HEK293 (cell line): Measurements from ENCODE around the gene LMF1.

Experiments used
- CTCF ChIA-PET: fragments of 350-600 bp; formaldehyde crosslinking; extraction: SDS; loops from one replicate; lab custom pipeline; 2021; ENCODE audit warnings: antibody characterized with exemption; lab: Yijun Ruan, JAX
- POLR2A ChIA-PET: fragments of 300-600 bp; formaldehyde crosslinking; extraction: SDS; loops from one replicate; lab custom pipeline; 2020; ENCODE audit warnings: antibody characterized with exemption, inconsistent platforms; lab: Yijun Ruan, JAX
- H3K27ac ChIP-seq: fragments of 200-500 bp; sonication (Bioruptor generic); 2 replicates; pipeline ENCODE4 v1.5.1; 2014; ENCODE audit warnings: low read depth, low read length, control low read depth, inconsistent platforms; ENCODE audit errors: extremely low read depth
- H3K36me3 ChIP-seq, 2 experiments: fragments of 200-500 bp in 1 of 2; sonication (Bioruptor generic) in 1 of 2; 1 replicate in 1 of 2; 2 replicates in 1 of 2; pipeline ENCODE4 v1.5.1; 2014 to 2017; ENCODE audit warnings: inconsistent platforms in 2 of 2, low read length in 2 of 2; ENCODE audit not compliant: control insufficient read depth in 2 of 2, insufficient read depth in 1 of 2
- H3K4me1 ChIP-seq: fragments of 200-500 bp; sonication (Bioruptor generic); 2 replicates; pipeline ENCODE4 v1.5.1; 2014; ENCODE audit warnings: mild to moderate bottlenecking, low read length, inconsistent platforms; ENCODE audit not compliant: control insufficient read depth, insufficient read depth
- H3K4me3 ChIP-seq: 2 replicates; pipeline ENCODE4 v1.5.1; 2011; ENCODE audit warnings: low read depth, mild to moderate bottlenecking, control low read depth, low read length, moderate library complexity
- H3K9me3 ChIP-seq: fragments of 200-500 bp; sonication (Bioruptor generic); 2 replicates; pipeline ENCODE4 v1.5.1; 2014; ENCODE audit warnings: low read depth, low read length, inconsistent platforms; ENCODE audit not compliant: control insufficient read depth, insufficient read depth
- HOXC10 ChIP-seq: sonication (generic); formaldehyde crosslinking; IDR thresholded peaks from 2 replicates; pipeline ENCODE4 v1.8.1; 2023; ENCODE audit warnings: mild to moderate bottlenecking, missing genetic modification reagents
- IKZF3 ChIP-seq: fragments of 450-650 bp; IDR thresholded peaks from 2 replicates; pipeline ENCODE4 v1.5.0; 2018; ENCODE audit warnings: missing biosample characterization, mild to moderate bottlenecking, missing genetic modification characterization, moderate library complexity
- KLF9 ChIP-seq: fragments of 450-650 bp; formaldehyde crosslinking; IDR thresholded peaks from 2 replicates; pipeline ENCODE4 v1.5.1; 2016; ENCODE audit warnings: missing biosample characterization, missing genetic modification characterization, low read depth
- REPIN1 ChIP-seq: fragments of 450-650 bp; formaldehyde crosslinking; IDR thresholded peaks from 2 replicates; pipeline ENCODE4 v1.5.1; 2017; ENCODE audit warnings: missing biosample characterization, missing genetic modification characterization, low read depth
- SCRT2 ChIP-seq: fragments of 450-650 bp; formaldehyde crosslinking; IDR thresholded peaks from 2 replicates; pipeline ENCODE4 v1.5.1; 2016; ENCODE audit warnings: missing biosample characterization, missing genetic modification characterization
- ZNF138 ChIP-seq: fragments of 450-650 bp; formaldehyde crosslinking; IDR thresholded peaks from 2 replicates; pipeline ENCODE4 v1.5.1; 2016; ENCODE audit warnings: missing biosample characterization, missing genetic modification characterization, borderline replicate concordance
- ZNF140 ChIP-seq: fragments of 450-650 bp; formaldehyde crosslinking; IDR thresholded peaks from 2 replicates; pipeline ENCODE4 v1.5.1; 2016; ENCODE audit warnings: missing biosample characterization, missing genetic modification characterization
- ZNF169 ChIP-seq: fragments of 450-650 bp; formaldehyde crosslinking; IDR thresholded peaks from 2 replicates; pipeline ENCODE4 v1.5.1; 2016; ENCODE audit warnings: missing biosample characterization, missing genetic modification characterization
- ZNF175 ChIP-seq: fragments of 450-650 bp; formaldehyde crosslinking; IDR thresholded peaks from 2 replicates; pipeline ENCODE4 v1.5.1; 2016; ENCODE audit warnings: missing biosample characterization, missing genetic modification characterization
- ZNF202 ChIP-seq: fragments of 450-650 bp; formaldehyde crosslinking; IDR thresholded peaks from 2 replicates; pipeline ENCODE4 v1.5.1; 2016; ENCODE audit warnings: missing biosample characterization, missing genetic modification characterization, borderline replicate concordance
- ZNF292 ChIP-seq: fragments of 450-650 bp; formaldehyde crosslinking; IDR thresholded peaks from 2 replicates; pipeline ENCODE4 v1.5.1; 2016; ENCODE audit warnings: low read depth, missing biosample characterization, missing genetic modification characterization, borderline replicate concordance
- ZNF501 ChIP-seq: fragments of 450-650 bp; formaldehyde crosslinking; IDR thresholded peaks from 2 replicates; pipeline ENCODE4 v1.5.1; 2016; ENCODE audit warnings: missing biosample characterization, missing genetic modification characterization
- ZNF510 ChIP-seq: fragments of 450-650 bp; formaldehyde crosslinking; IDR thresholded peaks from 2 replicates; pipeline ENCODE4 v1.5.1; 2018; ENCODE audit warnings: mild to moderate bottlenecking, missing genetic modification characterization, missing biosample characterization; ENCODE audit not compliant: insufficient replicate concordance
- ZNF530 ChIP-seq: fragments of 450-650 bp; formaldehyde crosslinking; IDR thresholded peaks from 2 replicates; pipeline ENCODE4 v1.5.1; 2016; ENCODE audit warnings: low read depth, missing biosample characterization, missing genetic modification characterization
- ZNF549 ChIP-seq: fragments of 450-650 bp; IDR thresholded peaks from 2 replicates; pipeline ENCODE4 v1.5.1; 2018; ENCODE audit warnings: missing biosample characterization, missing genetic modification characterization, mild to moderate bottlenecking, inconsistent platforms, moderate library complexity
- ZNF555 ChIP-seq: fragments of 450-650 bp; formaldehyde crosslinking; conservative IDR thresholded peaks from 2 replicates; pipeline ENCODE4 v1.5.1; 2017; ENCODE audit warnings: missing biosample characterization, mild to moderate bottlenecking, missing genetic modification characterization, inconsistent platforms
- ZNF560 ChIP-seq: fragments of 450-650 bp; formaldehyde crosslinking; IDR thresholded peaks from 2 replicates; pipeline ENCODE4 v1.5.1; 2017; ENCODE audit warnings: missing biosample characterization, missing genetic modification characterization, borderline replicate concordance
- ZNF624 ChIP-seq: fragments of 450-650 bp; formaldehyde crosslinking; IDR thresholded peaks from 2 replicates; pipeline ENCODE4 v1.5.1; 2017; ENCODE audit warnings: missing biosample characterization, missing genetic modification characterization
- ZNF660 ChIP-seq: fragments of 450-650 bp; IDR thresholded peaks from 2 replicates; pipeline ENCODE4 v1.5.1; 2018; ENCODE audit warnings: missing biosample characterization, mild to moderate bottlenecking, missing genetic modification characterization
- ZNF664 ChIP-seq: fragments of 450-650 bp; formaldehyde crosslinking; IDR thresholded peaks from 2 replicates; pipeline ENCODE4 v1.5.1; 2016; ENCODE audit warnings: missing biosample characterization, missing genetic modification characterization
- ZSCAN23 ChIP-seq: fragments of 450-650 bp; formaldehyde crosslinking; IDR thresholded peaks from 2 replicates; pipeline ENCODE4 v1.5.1; 2016; ENCODE audit warnings: missing biosample characterization, missing genetic modification characterization
- ZSCAN30 ChIP-seq: fragments of 450-650 bp; IDR thresholded peaks from 2 replicates; pipeline ENCODE4 v1.5.1; 2018; ENCODE audit warnings: missing biosample characterization, mild to moderate bottlenecking, missing genetic modification characterization, moderate library complexity
- TF ChIP-seq, protein P1 (sequence below): fragments of 450-650 bp; formaldehyde crosslinking; IDR thresholded peaks from 2 replicates; pipeline ENCODE4 v1.5.1; 2016; ENCODE audit warnings: missing biosample characterization, missing genetic modification characterization
- TF ChIP-seq, protein P2 (sequence below): fragments of 450-650 bp; formaldehyde crosslinking; IDR thresholded peaks from 2 replicates; pipeline ENCODE4 v1.5.0; 2017; ENCODE audit warnings: missing biosample characterization, missing genetic modification characterization, borderline replicate concordance
- TF ChIP-seq, protein P3 (sequence below): fragments of 450-650 bp; formaldehyde crosslinking; IDR thresholded peaks from 2 replicates; pipeline ENCODE4 v1.5.1; 2016; ENCODE audit warnings: missing biosample characterization, missing genetic modification characterization
- TF ChIP-seq, protein P4 (sequence below): fragments of 450-650 bp; formaldehyde crosslinking; IDR thresholded peaks from 2 replicates; pipeline ENCODE4 v1.5.1; 2016; ENCODE audit warnings: missing biosample characterization, missing genetic modification characterization

The LMF1 gene

DNA sequence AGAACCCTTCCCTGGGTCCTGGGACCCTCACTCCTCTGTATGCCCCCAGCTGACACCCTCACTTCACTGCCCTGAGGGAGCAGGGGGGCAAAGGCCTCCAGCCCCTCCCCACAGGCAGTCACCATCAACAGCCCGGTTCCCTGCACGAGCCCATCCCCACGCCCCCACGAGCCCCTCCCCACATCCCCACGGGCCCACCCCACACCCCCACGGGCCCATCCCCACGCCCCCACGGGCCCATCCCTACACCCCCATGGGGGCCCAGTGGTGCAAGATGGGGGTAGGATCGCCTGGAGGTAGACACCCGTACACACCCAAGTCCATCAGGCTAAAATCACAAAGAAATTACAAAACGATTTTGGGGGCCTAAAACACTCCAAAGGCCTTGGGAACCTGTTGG is 42.3 kb downstream of the LMF1 start:
- POLR2A ChIA-PET: no interaction called here
- TF ChIP-seq ZNF660 (tag by site-specific recombination) (no peak), REPIN1 (no peak), ZNF555 (tag by site-specific recombination) (no peak), ZNF501 (tag by site-specific recombination) (no peak), ZNF624 (tag by site-specific recombination) (no peak), SCRT2 (no peak), ZNF560 (tag by site-specific recombination) (no peak), ZNF140 (tag by site-specific recombination) (no peak), ZNF549 (tag by site-specific recombination) (no peak), ZNF138 (tag by site-specific recombination) (no peak)
- TF ChIP-seq, protein P1, sequence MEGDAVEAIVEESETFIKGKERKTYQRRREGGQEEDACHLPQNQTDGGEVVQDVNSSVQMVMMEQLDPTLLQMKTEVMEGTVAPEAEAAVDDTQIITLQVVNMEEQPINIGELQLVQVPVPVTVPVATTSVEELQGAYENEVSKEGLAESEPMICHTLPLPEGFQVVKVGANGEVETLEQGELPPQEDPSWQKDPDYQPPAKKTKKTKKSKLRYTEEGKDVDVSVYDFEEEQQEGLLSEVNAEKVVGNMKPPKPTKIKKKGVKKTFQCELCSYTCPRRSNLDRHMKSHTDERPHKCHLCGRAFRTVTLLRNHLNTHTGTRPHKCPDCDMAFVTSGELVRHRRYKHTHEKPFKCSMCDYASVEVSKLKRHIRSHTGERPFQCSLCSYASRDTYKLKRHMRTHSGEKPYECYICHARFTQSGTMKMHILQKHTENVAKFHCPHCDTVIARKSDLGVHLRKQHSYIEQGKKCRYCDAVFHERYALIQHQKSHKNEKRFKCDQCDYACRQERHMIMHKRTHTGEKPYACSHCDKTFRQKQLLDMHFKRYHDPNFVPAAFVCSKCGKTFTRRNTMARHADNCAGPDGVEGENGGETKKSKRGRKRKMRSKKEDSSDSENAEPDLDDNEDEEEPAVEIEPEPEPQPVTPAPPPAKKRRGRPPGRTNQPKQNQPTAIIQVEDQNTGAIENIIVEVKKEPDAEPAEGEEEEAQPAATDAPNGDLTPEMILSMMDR (tag by site-specific recombination): no peak
- TF ChIP-seq, protein P2, sequence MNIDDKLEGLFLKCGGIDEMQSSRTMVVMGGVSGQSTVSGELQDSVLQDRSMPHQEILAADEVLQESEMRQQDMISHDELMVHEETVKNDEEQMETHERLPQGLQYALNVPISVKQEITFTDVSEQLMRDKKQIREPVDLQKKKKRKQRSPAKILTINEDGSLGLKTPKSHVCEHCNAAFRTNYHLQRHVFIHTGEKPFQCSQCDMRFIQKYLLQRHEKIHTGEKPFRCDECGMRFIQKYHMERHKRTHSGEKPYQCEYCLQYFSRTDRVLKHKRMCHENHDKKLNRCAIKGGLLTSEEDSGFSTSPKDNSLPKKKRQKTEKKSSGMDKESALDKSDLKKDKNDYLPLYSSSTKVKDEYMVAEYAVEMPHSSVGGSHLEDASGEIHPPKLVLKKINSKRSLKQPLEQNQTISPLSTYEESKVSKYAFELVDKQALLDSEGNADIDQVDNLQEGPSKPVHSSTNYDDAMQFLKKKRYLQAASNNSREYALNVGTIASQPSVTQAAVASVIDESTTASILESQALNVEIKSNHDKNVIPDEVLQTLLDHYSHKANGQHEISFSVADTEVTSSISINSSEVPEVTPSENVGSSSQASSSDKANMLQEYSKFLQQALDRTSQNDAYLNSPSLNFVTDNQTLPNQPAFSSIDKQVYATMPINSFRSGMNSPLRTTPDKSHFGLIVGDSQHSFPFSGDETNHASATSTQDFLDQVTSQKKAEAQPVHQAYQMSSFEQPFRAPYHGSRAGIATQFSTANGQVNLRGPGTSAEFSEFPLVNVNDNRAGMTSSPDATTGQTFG (tag by site-specific recombination): no peak
- TF ChIP-seq, protein P3, sequence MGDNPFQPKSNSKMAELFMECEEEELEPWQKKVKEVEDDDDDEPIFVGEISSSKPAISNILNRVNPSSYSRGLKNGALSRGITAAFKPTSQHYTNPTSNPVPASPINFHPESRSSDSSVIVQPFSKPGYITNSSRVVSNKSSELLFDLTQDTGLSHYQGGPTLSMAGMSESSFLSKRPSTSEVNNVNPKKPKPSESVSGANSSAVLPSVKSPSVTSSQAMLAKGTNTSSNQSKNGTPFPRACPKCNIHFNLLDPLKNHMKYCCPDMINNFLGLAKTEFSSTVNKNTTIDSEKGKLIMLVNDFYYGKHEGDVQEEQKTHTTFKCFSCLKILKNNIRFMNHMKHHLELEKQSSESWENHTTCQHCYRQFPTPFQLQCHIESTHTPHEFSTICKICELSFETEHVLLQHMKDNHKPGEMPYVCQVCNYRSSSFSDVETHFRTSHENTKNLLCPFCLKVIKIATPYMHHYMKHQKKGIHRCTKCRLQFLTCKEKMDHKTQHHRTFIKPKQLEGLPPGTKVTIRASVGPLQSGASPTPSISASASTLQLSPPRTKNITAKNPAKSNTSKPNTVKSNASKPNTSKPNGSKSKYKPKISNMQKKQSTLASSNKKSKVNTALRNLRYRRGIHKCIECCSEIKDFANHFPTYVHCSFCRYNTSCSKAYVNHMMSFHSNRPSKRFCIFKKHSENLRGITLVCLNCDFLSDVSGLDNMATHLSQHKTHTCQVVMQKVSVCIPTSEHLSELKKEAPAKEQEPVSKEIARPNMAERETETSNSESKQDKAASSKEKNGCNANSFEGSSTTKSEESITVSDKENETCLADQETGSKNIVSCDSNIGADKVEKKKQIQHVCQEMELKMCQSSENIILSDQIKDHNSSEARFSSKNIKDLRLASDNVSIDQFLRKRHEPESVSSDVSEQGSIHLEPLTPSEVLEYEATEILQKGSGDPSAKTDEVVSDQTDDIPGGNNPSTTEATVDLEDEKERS (tag by site-specific recombination): no peak
- Histone ChIP-seq H3K36me3 (peaks cover 0 to 7% of the 10 kb centered on the region in 2 experiments; a peak in 1 of 3 replicates), H3K4me1 (no peaks in the 10 kb centered on the region), H3K9me3 (no peaks in the 10 kb centered on the region), H3K27ac (no peak overlapping the region), H3K4me3 (no peak overlapping the region)
- CTCF ChIA-PET: no interaction called here

DNA sequence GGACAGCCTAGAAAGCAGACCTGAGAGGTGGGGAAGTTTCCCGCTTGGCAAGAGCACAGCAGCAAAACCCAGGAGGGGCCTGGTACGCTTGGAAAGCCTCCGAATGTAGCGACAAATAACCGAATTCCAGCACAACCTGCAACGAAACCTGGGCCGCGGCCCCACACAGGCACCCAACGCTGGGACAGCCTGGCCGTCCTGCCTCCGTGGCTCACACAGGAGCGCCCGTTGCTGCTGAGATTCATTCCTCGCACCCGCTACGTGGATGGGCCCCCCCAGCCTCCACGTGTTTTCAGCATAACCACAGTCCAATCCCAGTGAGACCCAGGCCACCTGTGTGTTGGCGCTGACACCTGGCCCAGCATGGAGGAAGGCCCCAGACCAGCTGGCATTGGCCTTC is 42.9 kb downstream of the LMF1 start:
- CTCF ChIA-PET: no interaction called here
- TF ChIP-seq ZNF175 (no peak), IKZF3 (tag by site-specific recombination) (no peak), ZNF292 (tag by site-specific recombination) (no peak), ZNF664 (tag by site-specific recombination) (no peak), KLF9 (tag by site-specific recombination) (no peak), ZNF202 (tag by site-specific recombination) (no peak), HOXC10 (no peak), ZNF510 (tag by site-specific recombination) (no peak), ZNF530 (tag by site-specific recombination) (no peak), ZSCAN23 (no peak), ZNF169 (no peak), ZSCAN30 (tag by site-specific recombination) (no peak)
- TF ChIP-seq, protein P4, sequence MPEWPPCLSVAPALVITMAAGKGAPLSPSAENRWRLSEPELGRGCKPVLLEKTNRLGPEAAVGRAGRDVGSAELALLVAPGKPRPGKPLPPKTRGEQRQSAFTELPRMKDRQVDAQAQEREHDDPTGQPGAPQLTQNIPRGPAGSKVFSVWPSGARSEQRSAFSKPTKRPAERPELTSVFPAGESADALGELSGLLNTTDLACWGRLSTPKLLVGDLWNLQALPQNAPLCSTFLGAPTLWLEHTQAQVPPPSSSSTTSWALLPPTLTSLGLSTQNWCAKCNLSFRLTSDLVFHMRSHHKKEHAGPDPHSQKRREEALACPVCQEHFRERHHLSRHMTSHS (tag by site-specific recombination): no peak
- no peak overlapping the region for H3K4me3 ChIP-seq
- POLR2A ChIA-PET: no interaction called here
- no peak overlapping the region for H3K27ac ChIP-seq
- H3K36me3 ChIP-seq: peaks cover 0 to 7% of the 10 kb centered on the region in 2 experiments; a peak in 1 of 3 replicates
- H3K4me1 ChIP-seq: no peaks in the 10 kb centered on the region
- no peaks in the 10 kb centered on the region for H3K9me3 ChIP-seq
